Right renal pelvis (tissue), 4 donors: ENCODE data around the gene TACR1. TPM values are rescaled to one million over a fixed set of nuclear protein-coding genes. Genes with fewer than 3 reads are reported as not detected.
"Not testable (repeated sequence)": the region's sequence is repeated elsewhere in the genome, so short reads cannot be mapped to it uniquely, and the experiment has no call there.

Experiments
- DNase-seq, 4 donors: peaks; one replicate each; pipeline ENCODE4 v3.0.0-alpha.2; 2013; ENCODE audit warnings: low read depth in 4 of 4, low spot score in 3 of 4, missing footprints in 1 of 4
- polyA plus RNA-seq, 4 donors: library from polyadenylated mRNA; unstranded; fragments of 120-200 nt; gene quantifications; one replicate each; pipeline ENCODE4 v1.2.1, GENCODE V29; 2013; ENCODE audit not compliant: insufficient read length in 4 of 4

Gene TACR1
- polyA plus RNA-seq, 4 donors, result 1.5 to 2.9 (median 2.3) TPM

GRCh38 chr2:75147884-75148283 is 51.4 kb downstream of the TACR1 start:
- not testable (repeated sequence) for DNase-seq

- DNase-seq, result no peak
These were observed 52.6 kb downstream of the TACR1 start for GRCh38 chr2:75146606-75147332.

GRCh38 chr2:75146221-75146605 is 53.1 kb downstream of the TACR1 start:
- DNase-seq, result not testable (repeated sequence)

GRCh38 chr2:75142081-75142480 is 57.2 kb downstream of the TACR1 start:
- DNase-seq, result no peak

GRCh38 chr2:75140288-75140687 is 59.0 kb downstream of the TACR1 start:
- no peak for DNase-seq

GRCh38 chr2:75139171-75139570 is 60.1 kb downstream of the TACR1 start:
- DNase-seq, result no peak

GRCh38 chr2:75138528-75138927 is 60.8 kb downstream of the TACR1 start:
- DNase-seq, result no peak

GRCh38 chr2:75135776-75136400 is 63.4 kb downstream of the TACR1 start:
- no peak for DNase-seq

GRCh38 chr2:75134860-75135259 is 64.5 kb downstream of the TACR1 start:
- peak in 2 of 4 donors; percentile 24 to 40 for DNase-seq

GRCh38 chr2:75133621-75134570 is 65.4 kb downstream of the TACR1 start:
- DNase-seq, result no peak

- no peak for DNase-seq
These were observed 69.1 kb downstream of the TACR1 start for GRCh38 chr2:75130171-75130570.

GRCh38 chr2:75123876-75124275 is 75.4 kb downstream of the TACR1 start:
- no peak for DNase-seq

- DNase-seq, result no peak
These were observed 86.0 kb downstream of the TACR1 start for GRCh38 chr2:75113231-75113869.

GRCh38 chr2:75108937-75109482 is 90.3 kb downstream of the TACR1 start:
- no peak for DNase-seq

GRCh38 chr2:75102011-75102410 is 97.3 kb downstream of the TACR1 start:
- DNase-seq, result no peak

GRCh38 chr2:75100801-75101151 is 98.5 kb downstream of the TACR1 start:
- DNase-seq, result no peak

- DNase-seq, result no peak
These were observed 99.1 kb downstream of the TACR1 start for GRCh38 chr2:75100011-75100800.

GRCh38 chr2:75099521-75099922 is 99.8 kb downstream of the TACR1 start:
- DNase-seq, result no peak

GRCh38 chr2:75098856-75099255 is 100.5 kb downstream of the TACR1 start:
- DNase-seq, result no peak

GRCh38 chr2:75097831-75098230 is 101.5 kb downstream of the TACR1 start:
- no peak for DNase-seq
